Activated CD4-positive, CD25-positive, alpha-beta regulatory T cell treated with anti-CD3 and anti-CD28 coated beads, Interleukin-2, amount 50 U/mL, for 16 hours (primary cell): ENCODE data around the gene ZNF83.
A peak's percentile ranks its signal among the peaks of the same experiment; 100 is the strongest.
"Not testable (repeated sequence)": the region's sequence is repeated elsewhere in the genome, so short reads cannot be mapped to it uniquely, and the experiment has no call there.

Source experiments
- DNase-seq: peaks from one replicate; pipeline ENCODE4 v3.0.0-alpha.2; 2020; ENCODE audit warnings: low read depth, low spot score

Gene ZNF83

GRCh38 chr19:52637718-52638585 is at the start of gene ZNF83:
TSS of gene ZNF83 (minus strand) at chr19:52638355.
- DNase-seq, result peak; percentile 77

GRCh38 chr19:52687684-52688083 is 49.5 kb upstream of the ZNF83 start:
- DNase-seq, result no peak

GRCh38 chr19:52685811-52686210 is 47.7 kb upstream of the ZNF83 start:
- no peak for DNase-seq

GRCh38 chr19:52681216-52681615 is 43.1 kb upstream of the ZNF83 start:
- not testable (repeated sequence) for DNase-seq

GRCh38 chr19:52679598-52679997 is 41.4 kb upstream of the ZNF83 start:
- DNase-seq, result no peak

GRCh38 chr19:52675239-52675638 is 37.1 kb upstream of the ZNF83 start:
- not testable (repeated sequence) for DNase-seq

- no peak for DNase-seq
Observed at GRCh38 chr19:52673014-52673413, 34.9 kb upstream of the ZNF83 start.

GRCh38 chr19:52670046-52670445 is 31.9 kb upstream of the ZNF83 start:
- DNase-seq, result no peak

- no peak for DNase-seq
Observed at GRCh38 chr19:52669586-52669985, 31.4 kb upstream of the ZNF83 start.

- no peak for DNase-seq
Observed at GRCh38 chr19:52667972-52668371, 29.8 kb upstream of the ZNF83 start.

GRCh38 chr19:52666506-52666905 is 28.4 kb upstream of the ZNF83 start:
- no peak for DNase-seq

- DNase-seq, result no peak
Observed at GRCh38 chr19:52665529-52665928, 27.4 kb upstream of the ZNF83 start.

GRCh38 chr19:52665027-52665426 is 26.9 kb upstream of the ZNF83 start:
- no peak for DNase-seq

GRCh38 chr19:52664461-52664860 is 26.3 kb upstream of the ZNF83 start:
- no peak for DNase-seq

GRCh38 chr19:52662631-52663030 is 24.5 kb upstream of the ZNF83 start:
- no peak for DNase-seq

- DNase-seq, result no peak
Observed at GRCh38 chr19:52660981-52661380, 22.8 kb upstream of the ZNF83 start.

- DNase-seq, result no peak
Observed at GRCh38 chr19:52659013-52659412, 20.9 kb upstream of the ZNF83 start.

- no peak for DNase-seq
Observed at GRCh38 chr19:52658595-52658994, 20.4 kb upstream of the ZNF83 start.

- no peak for DNase-seq
Observed at GRCh38 chr19:52653161-52653560, 15.0 kb upstream of the ZNF83 start.

- DNase-seq, result no peak
Observed at GRCh38 chr19:52651956-52652355, 13.8 kb upstream of the ZNF83 start.

- DNase-seq, result no peak
Observed at GRCh38 chr19:52648336-52649016, 10.3 kb upstream of the ZNF83 start.

GRCh38 chr19:52646571-52647217 is 8.5 kb upstream of the ZNF83 start:
- no peak for DNase-seq
